GM12878 (cell line): Measurements from ENCODE around the gene CORO1C. TPM values are rescaled to one million over a fixed set of nuclear protein-coding genes. Genes with fewer than 3 reads are reported as not detected.

Source experiments
- ATAC-seq: fragments of 200-7000 bp; cut with Tn5 transposase; 3 replicates; pipeline ENCODE4 v1.9.1; 2020; ENCODE audit warnings: mild to moderate bottlenecking, moderate library complexity
- BruUV-seq: library from RNA; stranded (reverse); fragments of 400-500 nt; replicated peaks from 2 replicates; lab custom pipeline; 2021; lab: Mats Ljungman, UMichigan
- CTCF ChIA-PET: fragments of 300-600 bp; sonication (Branson Sonifier 250); formaldehyde crosslinking; extraction: SDS; loops from one replicate; lab custom pipeline; 2021; ENCODE audit warnings: inconsistent platforms; lab: Yijun Ruan, JAX
- POLR2A ChIA-PET: fragments of 350-600 bp; formaldehyde crosslinking; extraction: SDS; loops from one replicate; lab custom pipeline; 2021; ENCODE audit warnings: inconsistent platforms; lab: Charles Lee
- RAD21 ChIA-PET: fragments of 300-600 bp; sonication (Branson Sonifier 250); formaldehyde crosslinking; loops from one replicate; lab custom pipeline; 2023; ENCODE audit warnings: antibody characterized with exemption; ENCODE audit not compliant: unreplicated experiment; lab: Charles Lee
- SMC1A ChIA-PET: fragments of 300-600 bp; sonication (Branson Sonifier 250); formaldehyde crosslinking; loops from one replicate; lab custom pipeline; 2023; ENCODE audit not compliant: unreplicated experiment, uncharacterized antibody; lab: Charles Lee
- DNase-seq: peaks from one replicate; pipeline ENCODE4 v3.0.0-alpha.2; 2011; ENCODE audit warnings: low read depth, low spot score
- FAIRE-seq: peaks from 3 replicates; lab custom pipeline; 2011; peaks lifted over from hg19 to GRCh38; lab: Jason Lieb, UNC
- H2AFZ ChIP-seq: 2 replicates; pipeline ENCODE4 v1.6.0; 2011; ENCODE audit warnings: low read depth, low read length, control low read depth; ENCODE audit not compliant: control insufficient read depth
- H3K27ac ChIP-seq: 2 replicates; pipeline ENCODE4 v1.5.1; 2011; ENCODE audit warnings: control low read depth; ENCODE audit not compliant: control insufficient read depth, insufficient read depth
- H3K27me3 ChIP-seq, 2 experiments: replicated peaks in 1 of 2; 2 replicates each; pipeline versions ENCODE4 v1.6.0 to v1.6.1; 2011; ENCODE audit warnings: low read length in 1 of 2; ENCODE audit not compliant: control insufficient read depth in 2 of 2, insufficient read depth in 2 of 2
- H3K36me3 ChIP-seq, 2 experiments: 2 replicates each; pipeline ENCODE4 v1.5.1; 2011; ENCODE audit warnings: low read length in 1 of 2; ENCODE audit not compliant: control insufficient read depth in 2 of 2, insufficient read depth in 2 of 2
- H3K4me1 ChIP-seq: 2 replicates; pipeline ENCODE4 v1.6.1; 2011; ENCODE audit warnings: mild to moderate bottlenecking, low read length, moderate library complexity, mixed read lengths; ENCODE audit not compliant: control insufficient read depth, insufficient read depth
- H3K4me2 ChIP-seq: 2 replicates; pipeline ENCODE4 v1.6.0; 2011; ENCODE audit warnings: control low read depth; ENCODE audit not compliant: control insufficient read depth, insufficient read depth
- H3K4me3 ChIP-seq: fragments of 200-600 bp; sonication (generic); 2 replicates; pipeline ENCODE4 v1.5.1; 2016
- H3K79me2 ChIP-seq: 2 replicates; pipeline ENCODE4 v1.6.0; 2011; ENCODE audit warnings: low read length; ENCODE audit not compliant: control insufficient read depth, insufficient read depth
- H3K9ac ChIP-seq: 2 replicates; pipeline ENCODE4 v1.8.0; 2011; ENCODE audit warnings: low read length, control low read depth, mixed read lengths; ENCODE audit not compliant: control insufficient read depth, insufficient read depth
- H3K9me3 ChIP-seq: replicated peaks from 3 replicates; pipeline ENCODE4 v1.5.1; 2011; ENCODE audit warnings: mild to moderate bottlenecking, low read length; ENCODE audit not compliant: control insufficient read depth, insufficient read depth
- H4K20me1 ChIP-seq: 2 replicates; pipeline ENCODE4 v1.6.0; 2011; ENCODE audit not compliant: control insufficient read depth, insufficient read depth
- CHD1 ChIP-seq: IDR thresholded peaks from 2 replicates; pipeline ENCODE4 v1.6.1; 2012; ENCODE audit warnings: low read depth, low read length, improper control_type of control experiment
- CUX1 ChIP-seq: IDR thresholded peaks from 2 replicates; pipeline ENCODE4 v1.6.1; 2012; ENCODE audit warnings: improper control_type of control experiment, low read depth, low read length; ENCODE audit not compliant: insufficient replicate concordance
- DPF2 ChIP-seq: fragments of 450-650 bp; IDR thresholded peaks from 2 replicates; pipeline ENCODE4 v1.6.1; 2017; ENCODE audit warnings: mild to moderate bottlenecking
- ETV6 ChIP-seq, 2 experiments: fragments of 450-650 bp in 1 of 2; IDR thresholded peaks in 1 of 2; conservative IDR thresholded peaks in 1 of 2; 2 replicates each; pipeline ENCODE4 v1.6.1; 2014; ENCODE audit warnings: antibody characterized with exemption in 1 of 2, borderline replicate concordance in 1 of 2, low read depth in 1 of 2, mild to moderate bottlenecking in 1 of 2, moderate library complexity in 1 of 2
- GATAD2B ChIP-seq: fragments of 450-650 bp; conservative IDR thresholded peaks from 2 replicates; pipeline ENCODE4 v1.6.1; 2017; ENCODE audit warnings: low read depth, mild to moderate bottlenecking, moderate library complexity
- HCFC1 ChIP-seq: fragments of 150-350 bp; IDR thresholded peaks from 2 replicates; pipeline ENCODE4 v1.6.1; 2014; ENCODE audit warnings: low read length
- JUNB ChIP-seq: IDR thresholded peaks from 2 replicates; pipeline ENCODE4 v1.6.1; 2016; ENCODE audit warnings: antibody characterized with exemption, mild to moderate bottlenecking
- NKRF ChIP-seq: fragments of 450-650 bp; conservative IDR thresholded peaks from 2 replicates; pipeline ENCODE4 v1.6.1; 2017; ENCODE audit warnings: mild to moderate bottlenecking, moderate library complexity
- WGBS: methylation state at CpG from one replicate; pipeline ENCODE4 v1.1.6; 2016; ENCODE audit warnings: low lambda C conversion rate; ENCODE audit not compliant: insufficient replicate concordance, insufficient coverage; ENCODE audit errors: missing lambda C conversion rate; 5-methylcytosine and 5-hydroxymethylcytosine counted together
- in situ Hi-C: fragments of 300-500 bp; cut with MboI; formaldehyde crosslinking; loops from 9 replicates; pipeline ENCODE4 v1.14.3; 2018; ENCODE audit warnings: mixed read lengths
- intact Hi-C: fragments of 100-400 bp; cut with micrococcal nuclease; formaldehyde crosslinking; loops from one replicate; pipeline ENCODE4 v1.14.2; 2022; ENCODE audit not compliant: unreplicated experiment
- polyA plus RNA-seq, 11 experiments: library from polyadenylated mRNA; depleted of rRNA in 4 of 11; unstranded in 6 of 11; stranded (reverse) in 5 of 11; fragments of >200 nt; fragmentation: Nextera tagmentation in 4 of 11; fragmentation: Illumina TruSeq in 1 of 11; extraction: Ambion mirVana in 4 of 11; extraction: Trizol in 1 of 11; gene quantifications; 1 replicate in 1 of 11; 2 replicates in 10 of 11; pipeline versions ENCODE4 v1.2.1 to v1.2.3, GENCODE V29; 2011 to 2016; ENCODE audit warnings: inconsistent platforms in 2 of 11, missing spikeins in 2 of 11, low read depth in 1 of 11
- total RNA-seq, 4 experiments: library from RNA; depleted of rRNA in 3 of 4; stranded (reverse); fragments of >200 nt in 3 of 4; fragmentation: Illumina TruSeq in 1 of 4; extraction: Trizol in 1 of 4; gene quantifications; 2 replicates each; pipeline versions ENCODE4 v1.2.1 to v1.2.3, GENCODE V29; 2013 to 2021
- TF ChIP-seq, protein P1 (sequence below): fragments of 450-650 bp; IDR thresholded peaks from 2 replicates; pipeline ENCODE4 v1.6.1; 2018; ENCODE audit warnings: mild to moderate bottlenecking, low read depth, moderate library complexity; ENCODE audit not compliant: partially characterized antibody
- TF ChIP-seq, protein P2 (sequence below): fragments of 450-650 bp; IDR thresholded peaks from 2 replicates; pipeline ENCODE4 v1.6.1; 2018; ENCODE audit warnings: borderline replicate concordance, mild to moderate bottlenecking; ENCODE audit not compliant: partially characterized antibody

Gene CORO1C
- total and polyA plus RNA-seq, 10 of the 15 experiments (the other 5 are each of a cell fraction or from before 2014, with no cell fraction given) = 52.7 to 254 (median 171) TPM

DNA sequence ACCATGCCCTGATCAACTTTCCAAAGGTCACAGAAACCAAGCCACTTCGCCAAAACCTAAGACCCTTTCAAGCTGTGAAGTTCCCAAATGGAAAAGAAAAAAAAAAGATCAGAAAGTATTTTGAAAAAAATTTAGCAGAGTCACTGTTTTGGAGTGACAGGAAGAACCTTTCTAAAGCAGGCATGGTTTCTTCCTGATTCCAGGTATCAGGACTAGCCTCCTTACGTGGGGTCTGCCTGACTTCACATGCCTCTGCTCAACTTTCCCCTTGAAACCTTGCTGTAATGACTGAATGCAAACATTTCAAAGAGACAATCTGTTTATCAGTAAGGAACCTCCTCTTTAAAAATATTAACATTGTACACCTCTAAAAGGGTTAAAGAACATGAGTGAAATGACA, 9.5 kb downstream of the CORO1C start:
- WGBS = 95% methylated on average over 2 of the region's 2 CpGs
- Histone ChIP-seq H2AFZ (no peak overlapping the region), H3K27ac (no peak overlapping the region), H3K9me3 (no peaks in the 10 kb centered on the region), H3K79me2 (peaks cover 89% of the 10 kb centered on the region), H3K4me3 (no peak overlapping the region), H3K4me2 (no peak overlapping the region), H4K20me1 (no peaks in the 10 kb centered on the region; the same call in 1 of the 2 replicates), H3K36me3 (no peaks in the 10 kb centered on the region), H3K9ac (no peak overlapping the region), H3K27me3 (no peaks in the 10 kb centered on the region), H3K4me1 (peaks cover 11% of the 10 kb centered on the region)
- ATAC-seq = no peak
- no TSS peak for BruUV-seq
- DNase-seq = no peak
- no peak for FAIRE-seq
- ChIA-PET SMC1A (interaction anchor here (0.6 to 5.4 kb wide), 10 partner anchors 9 to 86 kb away, joined by 3 to 29 read pairs (median 5); no protein-coding TSS in a partner anchor), POLR2A (interaction anchor here (0.6 to 1.9 kb wide), 5 partner anchors 10 to 149 kb away, joined by 3 to 6 read pairs (median 3); partner anchors contain the start of gene CORO1C), RAD21 (interaction anchor here (0.9 to 1.9 kb wide), 4 partner anchors 8 to 56 kb away, joined by 3 to 6 read pairs (median 4); no protein-coding TSS in a partner anchor), CTCF (interaction anchor here (1.0 to 2.2 kb wide), 6 partner anchors 8 to 57 kb away, joined by 3 to 7 read pairs (median 4); no protein-coding TSS in a partner anchor)
- in situ Hi-C loops = no loop called here
- intact Hi-C loops = no loop called here
- TF ChIP-seq NKRF = no peak
- TF ChIP-seq ETV6 (conservative IDR thresholded peaks at IDR 0.05 in 1 of 2, IDR thresholded peaks at IDR 0.05 in 1 of 2; ENCODE audit: borderline replicate concordance in 1 of 2, low read depth in 1 of 2) = no peak
- no peak for TF ChIP-seq GATAD2B
- TF ChIP-seq CUX1 = no peak
- no peak for TF ChIP-seq CHD1
- TF ChIP-seq, protein P1, sequence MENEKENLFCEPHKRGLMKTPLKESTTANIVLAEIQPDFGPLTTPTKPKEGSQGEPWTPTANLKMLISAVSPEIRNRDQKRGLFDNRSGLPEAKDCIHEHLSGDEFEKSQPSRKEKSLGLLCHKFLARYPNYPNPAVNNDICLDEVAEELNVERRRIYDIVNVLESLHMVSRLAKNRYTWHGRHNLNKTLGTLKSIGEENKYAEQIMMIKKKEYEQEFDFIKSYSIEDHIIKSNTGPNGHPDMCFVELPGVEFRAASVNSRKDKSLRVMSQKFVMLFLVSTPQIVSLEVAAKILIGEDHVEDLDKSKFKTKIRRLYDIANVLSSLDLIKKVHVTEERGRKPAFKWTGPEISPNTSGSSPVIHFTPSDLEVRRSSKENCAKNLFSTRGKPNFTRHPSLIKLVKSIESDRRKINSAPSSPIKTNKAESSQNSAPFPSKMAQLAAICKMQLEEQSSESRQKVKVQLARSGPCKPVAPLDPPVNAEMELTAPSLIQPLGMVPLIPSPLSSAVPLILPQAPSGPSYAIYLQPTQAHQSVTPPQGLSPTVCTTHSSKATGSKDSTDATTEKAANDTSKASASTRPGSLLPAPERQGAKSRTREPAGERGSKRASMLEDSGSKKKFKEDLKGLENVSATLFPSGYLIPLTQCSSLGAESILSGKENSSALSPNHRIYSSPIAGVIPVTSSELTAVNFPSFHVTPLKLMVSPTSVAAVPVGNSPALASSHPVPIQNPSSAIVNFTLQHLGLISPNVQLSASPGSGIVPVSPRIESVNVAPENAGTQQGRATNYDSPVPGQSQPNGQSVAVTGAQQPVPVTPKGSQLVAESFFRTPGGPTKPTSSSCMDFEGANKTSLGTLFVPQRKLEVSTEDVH = no peak
- TF ChIP-seq HCFC1 = no peak
- TF ChIP-seq DPF2 = no peak
- TF ChIP-seq JUNB = no peak
- TF ChIP-seq, protein P2, sequence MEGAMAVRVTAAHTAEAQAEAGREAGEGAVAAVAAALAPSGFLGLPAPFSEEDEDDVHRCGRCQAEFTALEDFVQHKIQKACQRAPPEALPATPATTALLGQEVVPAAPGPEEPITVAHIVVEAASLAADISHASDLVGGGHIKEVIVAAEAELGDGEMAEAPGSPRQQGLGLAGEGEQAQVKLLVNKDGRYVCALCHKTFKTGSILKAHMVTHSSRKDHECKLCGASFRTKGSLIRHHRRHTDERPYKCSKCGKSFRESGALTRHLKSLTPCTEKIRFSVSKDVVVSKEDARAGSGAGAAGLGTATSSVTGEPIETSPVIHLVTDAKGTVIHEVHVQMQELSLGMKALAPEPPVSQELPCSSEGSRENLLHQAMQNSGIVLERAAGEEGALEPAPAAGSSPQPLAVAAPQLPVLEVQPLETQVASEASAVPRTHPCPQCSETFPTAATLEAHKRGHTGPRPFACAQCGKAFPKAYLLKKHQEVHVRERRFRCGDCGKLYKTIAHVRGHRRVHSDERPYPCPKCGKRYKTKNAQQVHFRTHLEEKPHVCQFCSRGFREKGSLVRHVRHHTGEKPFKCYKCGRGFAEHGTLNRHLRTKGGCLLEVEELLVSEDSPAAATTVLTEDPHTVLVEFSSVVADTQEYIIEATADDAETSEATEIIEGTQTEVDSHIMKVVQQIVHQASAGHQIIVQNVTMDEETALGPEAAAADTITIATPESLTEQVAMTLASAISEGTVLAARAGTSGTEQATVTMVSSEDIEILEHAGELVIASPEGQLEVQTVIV = no peak
